ENCODE data around the gene CAMLG. TPM values are rescaled to one million over a fixed set of nuclear protein-coding genes. Genes with fewer than 3 reads are reported as not detected.
A peak's percentile ranks its signal among the peaks of the same experiment; 100 is the strongest.

Gene CAMLG
- total RNA-seq, 1 experiment from 2014 or later, result 19.5 TPM

DNA sequence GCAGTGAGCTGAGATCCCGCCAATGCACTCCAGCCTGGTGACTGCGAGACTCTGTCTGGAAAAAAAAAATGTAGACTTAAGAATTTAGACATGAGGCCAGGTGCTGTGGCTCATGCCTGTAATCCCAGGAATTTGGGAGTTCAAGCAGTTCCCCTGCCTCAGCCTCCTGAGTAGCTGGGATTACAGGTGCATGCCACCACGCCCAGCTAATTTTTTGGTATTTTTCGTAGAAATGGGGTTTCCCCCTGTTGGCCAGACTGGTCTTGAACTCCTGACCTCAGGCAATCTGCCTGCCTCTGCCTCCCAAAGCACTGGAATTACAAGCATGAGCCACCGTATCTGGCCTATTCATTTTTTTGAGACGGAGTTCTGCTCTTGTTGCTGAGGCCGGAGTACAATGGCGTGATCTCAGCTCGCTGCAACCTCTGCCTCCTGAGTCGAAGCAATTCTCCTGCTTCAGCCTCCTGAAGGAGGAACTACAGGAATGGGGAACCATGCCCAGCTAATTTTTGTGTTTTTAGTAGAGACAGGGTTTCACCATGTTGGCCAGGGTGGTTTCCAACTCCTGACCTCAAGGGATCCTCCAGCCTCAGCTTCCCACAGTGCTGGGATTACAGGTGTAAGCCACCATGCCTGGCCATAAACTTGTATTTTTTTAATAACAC, 34.2 kb downstream of the CAMLG start:
- Histone ChIP-seq H3K27me3 (ENCODE audit: low read length) (no peaks in the 10 kb centered on the region), H3K9me2 (replicated peaks; ENCODE audit: low read length) (no peaks in the 10 kb centered on the region), H2AFZ (ENCODE audit: low read length) (no peak overlapping the region), H3K9me3 (ENCODE audit: low read length) (no peaks in the 10 kb centered on the region), H3K36me3 (ENCODE audit: low read depth, low read length) (peaks cover 16% of the 10 kb centered on the region; the same call in 1 of the 2 replicates), H3K79me2 (ENCODE audit: low read length) (no peaks in the 10 kb centered on the region), H3F3A (ENCODE audit: low read length, unreplicated experiment) (no peaks in the 10 kb centered on the region), H3K27ac (ENCODE audit: low read length) (no peak overlapping the region), H4K20me1 (ENCODE audit: low read length) (no peaks in the 10 kb centered on the region), H3K4me3 (ENCODE audit: low read length) (no peak overlapping the region), H3K4me2 (ENCODE audit: low read length) (no peak overlapping the region), H3K4me1 (ENCODE audit: insufficient read depth, low read length) (no peaks in the 10 kb centered on the region), H3K9ac (ENCODE audit: low read length) (no peak overlapping the region)
- intact Hi-C loops (cut with micrococcal nuclease), result no loop called here
- no peak for ATAC-seq
- BruUV-seq (replicated peaks), result no TSS peak
- ChIA-PET CTCF (no interaction called here), POLR2A (ENCODE audit: unreplicated experiment) (no interaction called here)
- TF ChIP-seq, protein P1, sequence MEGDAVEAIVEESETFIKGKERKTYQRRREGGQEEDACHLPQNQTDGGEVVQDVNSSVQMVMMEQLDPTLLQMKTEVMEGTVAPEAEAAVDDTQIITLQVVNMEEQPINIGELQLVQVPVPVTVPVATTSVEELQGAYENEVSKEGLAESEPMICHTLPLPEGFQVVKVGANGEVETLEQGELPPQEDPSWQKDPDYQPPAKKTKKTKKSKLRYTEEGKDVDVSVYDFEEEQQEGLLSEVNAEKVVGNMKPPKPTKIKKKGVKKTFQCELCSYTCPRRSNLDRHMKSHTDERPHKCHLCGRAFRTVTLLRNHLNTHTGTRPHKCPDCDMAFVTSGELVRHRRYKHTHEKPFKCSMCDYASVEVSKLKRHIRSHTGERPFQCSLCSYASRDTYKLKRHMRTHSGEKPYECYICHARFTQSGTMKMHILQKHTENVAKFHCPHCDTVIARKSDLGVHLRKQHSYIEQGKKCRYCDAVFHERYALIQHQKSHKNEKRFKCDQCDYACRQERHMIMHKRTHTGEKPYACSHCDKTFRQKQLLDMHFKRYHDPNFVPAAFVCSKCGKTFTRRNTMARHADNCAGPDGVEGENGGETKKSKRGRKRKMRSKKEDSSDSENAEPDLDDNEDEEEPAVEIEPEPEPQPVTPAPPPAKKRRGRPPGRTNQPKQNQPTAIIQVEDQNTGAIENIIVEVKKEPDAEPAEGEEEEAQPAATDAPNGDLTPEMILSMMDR (conservative IDR thresholded peaks at IDR 0.05; ENCODE audit: low read depth, low read length), result no peak
- no peak for TF ChIP-seq EZH2 (IDR thresholded peaks at IDR 0.05; ENCODE audit: low read length, unreplicated experiment)
- TF ChIP-seq EZH2phosphoT487 (IDR thresholded peaks at IDR 0.05; ENCODE audit: borderline replicate concordance, low read length), result no peak
- no peak for DNase-seq

DNA sequence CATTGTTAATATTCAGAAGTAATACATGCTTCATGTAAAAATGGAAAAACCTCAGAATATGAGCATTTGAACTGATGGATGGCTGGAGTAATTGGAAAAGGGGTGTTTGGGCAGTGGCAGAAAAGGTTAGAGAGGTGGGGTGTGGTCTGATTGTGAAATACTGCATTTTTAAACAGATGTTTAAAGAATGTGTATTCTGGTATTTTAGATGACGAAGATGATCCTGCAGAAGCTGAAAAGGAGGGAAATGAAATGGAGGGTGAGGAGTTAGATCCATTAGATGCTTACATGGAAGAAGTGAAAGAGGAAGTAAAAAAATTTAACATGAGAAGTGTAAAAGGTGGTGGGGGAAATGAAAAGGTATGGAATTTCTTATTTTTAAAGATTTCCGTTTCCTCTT, 39.0 kb downstream of the CAMLG start:
- H3K4me1 ChIP-seq (ENCODE audit: insufficient read depth, low read length), result no peaks in the 10 kb centered on the region
- no peak overlapping the region for H3K27ac ChIP-seq (ENCODE audit: low read length)
- H3K9ac ChIP-seq (ENCODE audit: low read length), result no peak overlapping the region
- no peak overlapping the region for H2AFZ ChIP-seq (ENCODE audit: low read length)
- intact Hi-C loops (cut with micrococcal nuclease), result no loop called here
- no peak overlapping the region for H3K4me2 ChIP-seq (ENCODE audit: low read length)
- H3K36me3 ChIP-seq (ENCODE audit: low read depth, low read length), result peaks cover 11% of the 10 kb centered on the region; the same call in 1 of the 2 replicates
- H3K79me2 ChIP-seq (ENCODE audit: low read length), result no peaks in the 10 kb centered on the region
- no peaks in the 10 kb centered on the region for H3K27me3 ChIP-seq (ENCODE audit: low read length)
- no peaks in the 10 kb centered on the region for H3F3A ChIP-seq (ENCODE audit: low read length, unreplicated experiment)
- TF ChIP-seq, protein P1 (conservative IDR thresholded peaks at IDR 0.05; ENCODE audit: low read depth, low read length), result no peak
- no peak for TF ChIP-seq EZH2phosphoT487 (IDR thresholded peaks at IDR 0.05; ENCODE audit: borderline replicate concordance, low read length)
- TF ChIP-seq EZH2 (IDR thresholded peaks at IDR 0.05; ENCODE audit: low read length, unreplicated experiment), result no peak
- H3K9me3 ChIP-seq (ENCODE audit: low read length), result no peaks in the 10 kb centered on the region
- ChIA-PET CTCF (no interaction called here), POLR2A (ENCODE audit: unreplicated experiment) (no interaction called here)
- BruUV-seq (replicated peaks), result no TSS peak
- no peak for ATAC-seq
- no peaks in the 10 kb centered on the region for H3K9me2 ChIP-seq (replicated peaks; ENCODE audit: low read length)
- H3K4me3 ChIP-seq (ENCODE audit: low read length), result no peak overlapping the region
- DNase-seq, result no peak
- no peaks in the 10 kb centered on the region for H4K20me1 ChIP-seq (ENCODE audit: low read length)

DNA sequence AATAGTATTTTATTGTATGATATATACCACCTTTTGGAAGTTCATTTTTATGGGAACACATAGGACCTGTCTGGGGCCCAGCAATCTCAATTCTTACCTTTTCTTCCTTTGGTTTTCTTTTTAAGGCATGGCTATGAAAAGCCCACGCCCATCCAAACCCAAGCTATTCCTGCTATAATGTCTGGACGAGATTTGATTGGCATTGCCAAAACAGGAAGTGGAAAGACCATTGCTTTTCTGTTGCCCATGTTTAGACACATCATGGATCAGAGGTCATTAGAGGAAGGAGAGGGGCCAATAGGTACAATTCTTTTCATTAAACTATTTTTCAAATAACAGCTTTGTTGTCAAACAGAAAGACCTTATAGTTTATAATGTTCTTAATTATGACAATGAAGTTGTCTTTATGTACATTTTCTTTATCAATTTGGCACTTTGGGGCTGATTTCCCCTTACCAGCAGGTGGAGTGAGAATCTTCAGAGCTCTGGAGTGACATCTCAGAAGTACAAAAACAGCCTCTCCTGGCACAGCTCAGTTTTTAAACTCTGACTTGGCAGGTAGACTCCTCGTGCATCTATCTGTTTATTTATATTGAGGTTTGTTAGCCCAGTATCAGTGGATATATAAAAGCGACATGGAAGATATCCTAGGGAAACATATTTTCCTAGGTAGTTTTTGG, 46.0 kb downstream of the CAMLG start:
- H3K4me1 ChIP-seq (ENCODE audit: insufficient read depth, low read length), result no peaks in the 10 kb centered on the region
- H2AFZ ChIP-seq (ENCODE audit: low read length), result no peak overlapping the region
- no peak overlapping the region for H3K4me2 ChIP-seq (ENCODE audit: low read length)
- TSS peak; percentile 23 for BruUV-seq (replicated peaks)
- ATAC-seq (no peak), DNase-seq (no peak)
- H3K36me3 ChIP-seq (ENCODE audit: low read depth, low read length), result peaks cover 24% of the 10 kb centered on the region
- TF ChIP-seq EZH2 (IDR thresholded peaks at IDR 0.05; ENCODE audit: low read length, unreplicated experiment) (no peak), EZH2phosphoT487 (IDR thresholded peaks at IDR 0.05; ENCODE audit: borderline replicate concordance, low read length) (no peak)
- TF ChIP-seq, protein P1 (conservative IDR thresholded peaks at IDR 0.05; ENCODE audit: low read depth, low read length), result peak; percentile 38; the same call in 1 of the 2 replicates
- H3K9me2 ChIP-seq (replicated peaks; ENCODE audit: low read length), result no peaks in the 10 kb centered on the region
- H3K9ac ChIP-seq (ENCODE audit: low read length), result no peak overlapping the region
- no peak overlapping the region for H3K4me3 ChIP-seq (ENCODE audit: low read length)
- no peaks in the 10 kb centered on the region for H3K27me3 ChIP-seq (ENCODE audit: low read length)
- no peaks in the 10 kb centered on the region for H3F3A ChIP-seq (ENCODE audit: low read length, unreplicated experiment)
- POLR2A ChIA-PET (ENCODE audit: unreplicated experiment), result interaction anchor here (0.6 kb wide), 1 partner anchor 60 kb away, joined by 3 read pairs; no protein-coding TSS in a partner anchor
- H3K9me3 ChIP-seq (ENCODE audit: low read length), result no peaks in the 10 kb centered on the region
- H4K20me1 ChIP-seq (ENCODE audit: low read length), result no peaks in the 10 kb centered on the region
- no peak overlapping the region for H3K27ac ChIP-seq (ENCODE audit: low read length)
- H3K79me2 ChIP-seq (ENCODE audit: low read length), result no peaks in the 10 kb centered on the region
- CTCF ChIA-PET, result no interaction called here
- intact Hi-C loops (cut with micrococcal nuclease), result loop anchor here (2.0 to 5.0 kb wide), 2 partner anchors 66 to 118 kb away; no protein-coding TSS in a partner anchor

Measured in PC-3 (cell line).